ENCODE data around the gene NKX2-8.

NKX2-8 gene

GRCh38 chr14:36625014-36625413 is 42.6 kb upstream of the NKX2-8 start:
- TF ChIP-seq CTCF (IDR thresholded peaks at IDR 0.05; ENCODE audit: low read length) (no peak), EZH2phosphoT487 (IDR thresholded peaks at IDR 0.05; ENCODE audit: low read length) (no peak), EZH2 (optimal IDR thresholded peaks at IDR 0.05; ENCODE audit: low read depth, low read length) (no peak)
- H3K4me3 ChIP-seq (ENCODE audit: low read length) = no peak overlapping the region
- H3K79me2 ChIP-seq (ENCODE audit: low read length) = no peaks in the 10 kb centered on the region

GRCh38 chr14:36619853-36620252 is 37.4 kb upstream of the NKX2-8 start:
- no peaks in the 10 kb centered on the region for H3K9me2 ChIP-seq (replicated peaks; ENCODE audit: insufficient read depth, low read length)
- no peaks in the 10 kb centered on the region for H3K4me1 ChIP-seq (ENCODE audit: low read length)
- H3F3A ChIP-seq (ENCODE audit: insufficient read depth, low read length) = no peaks in the 10 kb centered on the region
- no peaks in the 10 kb centered on the region for H3K27me3 ChIP-seq (replicated peaks; ENCODE audit: insufficient read depth, low read length)
- no peaks in the 10 kb centered on the region for H3K9me3 ChIP-seq (replicated peaks; ENCODE audit: insufficient read depth, low read length)
- no peaks in the 10 kb centered on the region for H3K79me2 ChIP-seq (ENCODE audit: low read length)
- H3K27ac ChIP-seq (ENCODE audit: low read length) = no peak overlapping the region
- H3K36me3 ChIP-seq (replicated peaks; ENCODE audit: insufficient read depth, low read length) = no peaks in the 10 kb centered on the region
- no peak overlapping the region for H3K4me3 ChIP-seq (ENCODE audit: low read length)
- no peak overlapping the region for H2AFZ ChIP-seq (ENCODE audit: low read length)
- TF ChIP-seq EZH2 (optimal IDR thresholded peaks at IDR 0.05; ENCODE audit: low read depth, low read length) (no peak), CTCF (IDR thresholded peaks at IDR 0.05; ENCODE audit: low read length) (no peak), EZH2phosphoT487 (IDR thresholded peaks at IDR 0.05; ENCODE audit: low read length) (no peak)
- no peak for DNase-seq
- no peak overlapping the region for H3K4me2 ChIP-seq (ENCODE audit: low read depth, low read length)
- H3K9ac ChIP-seq (ENCODE audit: low read length) = no peak overlapping the region
- H4K20me1 ChIP-seq (ENCODE audit: insufficient read depth, low read length) = no peaks in the 10 kb centered on the region

More at GRCh38 chr14:36625014-36625413, 42.6 kb upstream of the NKX2-8 start:
- no peaks in the 10 kb centered on the region for H3K27me3 ChIP-seq (replicated peaks; ENCODE audit: insufficient read depth, low read length)
- no peak overlapping the region for H3K4me2 ChIP-seq (ENCODE audit: low read depth, low read length)
- no peak overlapping the region for H3K27ac ChIP-seq (ENCODE audit: low read length)
- H3K36me3 ChIP-seq (replicated peaks; ENCODE audit: insufficient read depth, low read length) = no peaks in the 10 kb centered on the region
- H4K20me1 ChIP-seq (ENCODE audit: insufficient read depth, low read length) = no peaks in the 10 kb centered on the region
- no peaks in the 10 kb centered on the region for H3K4me1 ChIP-seq (ENCODE audit: low read length)
- H3F3A ChIP-seq (ENCODE audit: insufficient read depth, low read length) = no peaks in the 10 kb centered on the region
- no peaks in the 10 kb centered on the region for H3K9me3 ChIP-seq (replicated peaks; ENCODE audit: insufficient read depth, low read length)
- H3K9ac ChIP-seq (ENCODE audit: low read length) = no peak overlapping the region
- no peaks in the 10 kb centered on the region for H3K9me2 ChIP-seq (replicated peaks; ENCODE audit: insufficient read depth, low read length)
- no peak for DNase-seq
- H2AFZ ChIP-seq (ENCODE audit: low read length) = no peak overlapping the region

- TF ChIP-seq EZH2 (optimal IDR thresholded peaks at IDR 0.05; ENCODE audit: low read depth, low read length) (no peak), EZH2phosphoT487 (IDR thresholded peaks at IDR 0.05; ENCODE audit: low read length) (no peak), CTCF (IDR thresholded peaks at IDR 0.05; ENCODE audit: low read length) (no peak)
- Histone ChIP-seq H3K9ac (ENCODE audit: low read length) (no peak overlapping the region), H3K9me2 (replicated peaks; ENCODE audit: insufficient read depth, low read length) (no peaks in the 10 kb centered on the region), H3K79me2 (ENCODE audit: low read length) (no peaks in the 10 kb centered on the region), H3K4me1 (ENCODE audit: low read length) (no peaks in the 10 kb centered on the region), H3K9me3 (replicated peaks; ENCODE audit: insufficient read depth, low read length) (no peaks in the 10 kb centered on the region), H3K27me3 (replicated peaks; ENCODE audit: insufficient read depth, low read length) (no peaks in the 10 kb centered on the region), H3K4me3 (ENCODE audit: low read length) (no peak overlapping the region), H3K36me3 (replicated peaks; ENCODE audit: insufficient read depth, low read length) (no peaks in the 10 kb centered on the region), H3K27ac (ENCODE audit: low read length) (no peak overlapping the region), H3F3A (ENCODE audit: insufficient read depth, low read length) (no peaks in the 10 kb centered on the region), H3K4me2 (ENCODE audit: low read depth, low read length) (no peak overlapping the region), H2AFZ (ENCODE audit: low read length) (no peak overlapping the region), H4K20me1 (ENCODE audit: insufficient read depth, low read length) (no peaks in the 10 kb centered on the region)
- no peak for DNase-seq
Observed at GRCh38 chr14:36619131-36619530, 36.7 kb upstream of the NKX2-8 start.

All from MM.1S (cell line).